EH (cell line): ENCODE measurements around the gene RAB29.
"Not testable (repeated sequence)": the region's sequence is repeated elsewhere in the genome, so short reads cannot be mapped to it uniquely, and the experiment has no call there.

Experiments used
- DNase-seq: peaks from one replicate; pipeline ENCODE4 v3.0.0-alpha.2; 2015; ENCODE audit warnings: low read depth

RAB29 gene

GRCh38 chr1:205720740-205721139, 54.5 kb downstream of the RAB29 start:
- not testable (repeated sequence) for DNase-seq

GRCh38 chr1:205719762-205720161, 55.5 kb downstream of the RAB29 start:
- no peak for DNase-seq

- no peak for DNase-seq
Measured at GRCh38 chr1:205719015-205719414, 56.3 kb downstream of the RAB29 start.
